GM12892 (cell line): ENCODE results near the gene KIAA1549.

Source experiments
- DNase-seq: peaks from one replicate; pipeline ENCODE4 v3.0.0; 2011; ENCODE audit not compliant: insufficient read length
- FAIRE-seq: peaks from 2 replicates; lab custom pipeline; 2011; peaks lifted over from hg19 to GRCh38; lab: Jason Lieb, UNC
- POLR2A ChIP-seq: IDR thresholded peaks from 2 replicates; pipeline ENCODE4 v1.6.1; 2011; ENCODE audit warnings: low read depth, low read length, control low read depth
- POLR2AphosphoS5 ChIP-seq: IDR thresholded peaks from 2 replicates; pipeline ENCODE4 v1.6.1; 2011; ENCODE audit warnings: low read depth, low read length, control low read depth
- TAF1 ChIP-seq: IDR thresholded peaks from 2 replicates; pipeline ENCODE4 v1.6.1; 2011; ENCODE audit warnings: low read depth, mild to moderate bottlenecking, control low read depth, low read length, borderline replicate concordance

The KIAA1549 gene

GRCh38 chr7:138853448-138853847, 127.7 kb downstream of the KIAA1549 start:
- no peak for DNase-seq
- TF ChIP-seq TAF1 (no peak), POLR2A (no peak), POLR2AphosphoS5 (no peak)
- FAIRE-seq = no peak

GRCh38 chr7:138852469-138852868, 128.7 kb downstream of the KIAA1549 start:
- DNase-seq (no peak), FAIRE-seq (no peak)
- no peak for TF ChIP-seq POLR2A
- TF ChIP-seq TAF1 = no peak
- no peak for TF ChIP-seq POLR2AphosphoS5

- no peak for DNase-seq
- FAIRE-seq = no peak
Observed at GRCh38 chr7:138849701-138850100, 131.5 kb downstream of the KIAA1549 start.

GRCh38 chr7:138848056-138848980, 132.9 kb downstream of the KIAA1549 start:
- TF ChIP-seq POLR2AphosphoS5 (no peak), POLR2A (no peak), TAF1 (no peak)
- no peak for FAIRE-seq
- no peak for DNase-seq

More at GRCh38 chr7:138849701-138850100, 131.5 kb downstream of the KIAA1549 start:
- TF ChIP-seq TAF1 = no peak
- TF ChIP-seq POLR2A = no peak
- no peak for TF ChIP-seq POLR2AphosphoS5

GRCh38 chr7:138845711-138846110, 135.5 kb downstream of the KIAA1549 start:
- FAIRE-seq = no peak
- no peak for DNase-seq
- TF ChIP-seq TAF1 = no peak
- TF ChIP-seq POLR2A = no peak
- TF ChIP-seq POLR2AphosphoS5 = no peak

GRCh38 chr7:138843632-138844580, 137.3 kb downstream of the KIAA1549 start:
- FAIRE-seq (no peak), DNase-seq (no peak)
- TF ChIP-seq POLR2AphosphoS5 (no peak), TAF1 (no peak), POLR2A (no peak)

GRCh38 chr7:138842111-138842510, 139.1 kb downstream of the KIAA1549 start:
- FAIRE-seq (no peak), DNase-seq (no peak)
- TF ChIP-seq POLR2AphosphoS5 = no peak
- no peak for TF ChIP-seq TAF1
- TF ChIP-seq POLR2A = no peak

GRCh38 chr7:138838166-138838565, 143.0 kb downstream of the KIAA1549 start:
- DNase-seq = no peak
- FAIRE-seq = no peak
- TF ChIP-seq TAF1 (no peak), POLR2AphosphoS5 (no peak), POLR2A (no peak)

GRCh38 chr7:138837627-138838026, 143.6 kb downstream of the KIAA1549 start:
- DNase-seq (no peak), FAIRE-seq (no peak)
- no peak for TF ChIP-seq TAF1
- no peak for TF ChIP-seq POLR2A
- no peak for TF ChIP-seq POLR2AphosphoS5

GRCh38 chr7:138835087-138835486, 146.1 kb downstream of the KIAA1549 start:
- FAIRE-seq = no peak
- TF ChIP-seq TAF1 (no peak), POLR2A (no peak), POLR2AphosphoS5 (no peak)

GRCh38 chr7:138834583-138834982, 146.6 kb downstream of the KIAA1549 start:
- no peak for TF ChIP-seq POLR2A
- no peak for TF ChIP-seq POLR2AphosphoS5
- no peak for TF ChIP-seq TAF1
- DNase-seq (no peak), FAIRE-seq (no peak)

More at GRCh38 chr7:138835087-138835486, 146.1 kb downstream of the KIAA1549 start:
- no peak for DNase-seq
